Mucosa of descending colon (tissue), 3 donors: ENCODE results near the gene CPED1. TPM values are rescaled to one million over a fixed set of nuclear protein-coding genes. Genes with fewer than 3 reads are reported as not detected.

Experiments
- ATAC-seq: fragments of 200-7000 bp; cut with Tn5 transposase; one replicate; pipeline ENCODE4 v1.9.1; 2020; ENCODE audit warnings: mild to moderate bottlenecking, moderate library complexity
- DNase-seq, 3 donors: peaks; one replicate each; pipeline ENCODE4 v3.0.0-alpha.2; 2020
- H3K36me3 ChIP-seq: fragments of 200-600 bp; one replicate; pipeline ENCODE4 v1.8.0; 2021; ENCODE audit warnings: low read depth, mild to moderate bottlenecking
- H3K4me1 ChIP-seq: fragments of 200-600 bp; one replicate; pipeline ENCODE4 v1.8.0; 2021; ENCODE audit warnings: low read depth, mild to moderate bottlenecking
- H3K4me3 ChIP-seq: fragments of 200-600 bp; one replicate; pipeline ENCODE4 v1.8.0; 2021; ENCODE audit warnings: mild to moderate bottlenecking
- H3K9me3 ChIP-seq: fragments of 200-600 bp; one replicate; pipeline ENCODE4 v1.8.0; 2021; ENCODE audit warnings: mild to moderate bottlenecking
- CTCF ChIP-seq: fragments of 200-600 bp; IDR thresholded peaks from one replicate; pipeline ENCODE4 v1.8.0; 2022; ENCODE audit warnings: antibody characterized with exemption, mild to moderate bottlenecking
- intact Hi-C, 2 donors: fragments of 100-400 bp; cut with DNase I in 1 of 2; cut with micrococcal nuclease in 1 of 2; formaldehyde crosslinking; loops; one replicate each; pipeline versions ENCODE4 v1.11.0 to v1.11.1; 2022; cut with DNase I, micrococcal nuclease
- total RNA-seq, 3 donors: library from RNA; stranded (reverse); fragmentation: NEBNext Ultra II Directional in 2 of 3; extraction: Animal tissue kit (Norgen Biotek cat#: 25700) in 2 of 3; gene quantifications; one replicate each; pipeline versions ENCODE4 v1.2.1 to v1.2.4, GENCODE V29; 2021 to 2023
- donor health status: DM: no; HTN: no; CAD: no; lungs with moderate emphysema.
- donor health status: DM: no; HTN: no; CAD: no.
- donor health status: DM: no; HTN: yes; CAD: no.

CPED1 gene
- total RNA-seq, 3 donors from 2014 or later: 6.5 to 67.7 (median 8.8) TPM

GRCh38 chr7:121262969-121263368 is 274.5 kb downstream of the CPED1 start:
- Histone ChIP-seq H3K4me1 (no peaks in the 10 kb centered on the region), H3K9me3 (no peaks in the 10 kb centered on the region), H3K36me3 (no peaks in the 10 kb centered on the region), H3K4me3 (no peak overlapping the region)
- intact Hi-C loops: no loop called here
- ATAC-seq (no peak), DNase-seq (no peak)
- no peak for TF ChIP-seq CTCF

GRCh38 chr7:121266307-121266894 is 277.9 kb downstream of the CPED1 start:
- intact Hi-C loops: no loop called here
- no peaks in the 10 kb centered on the region for H3K36me3 ChIP-seq
- DNase-seq (no peak), ATAC-seq (no peak)
- no peaks in the 10 kb centered on the region for H3K9me3 ChIP-seq
- TF ChIP-seq CTCF: no peak
- H3K4me1 ChIP-seq: peaks cover 2% of the 10 kb centered on the region
- H3K4me3 ChIP-seq: no peak overlapping the region

- no peak for TF ChIP-seq CTCF
- Histone ChIP-seq H3K4me1 (peaks cover 5% of the 10 kb centered on the region), H3K9me3 (no peaks in the 10 kb centered on the region), H3K36me3 (no peaks in the 10 kb centered on the region), H3K4me3 (no peak overlapping the region)
- ATAC-seq: no peak
- DNase-seq: no peak
- intact Hi-C loops: no loop called here
These were observed 279.1 kb downstream of the CPED1 start for GRCh38 chr7:121267612-121268011.

GRCh38 chr7:121269798-121270197 is 281.3 kb downstream of the CPED1 start:
- Histone ChIP-seq H3K4me1 (peaks cover 5% of the 10 kb centered on the region), H3K4me3 (no peak overlapping the region), H3K36me3 (no peaks in the 10 kb centered on the region), H3K9me3 (no peaks in the 10 kb centered on the region)
- intact Hi-C loops: no loop called here
- no peak for TF ChIP-seq CTCF
- DNase-seq: no peak
- ATAC-seq: no peak

- H3K4me1 ChIP-seq: peaks cover 5% of the 10 kb centered on the region
- H3K4me3 ChIP-seq: no peak overlapping the region
- peak; percentile 86 for ATAC-seq
- no peaks in the 10 kb centered on the region for H3K36me3 ChIP-seq
- no peak for DNase-seq
- TF ChIP-seq CTCF: no peak
- intact Hi-C loops: no loop called here
- H3K9me3 ChIP-seq: no peaks in the 10 kb centered on the region
These were observed 282.6 kb downstream of the CPED1 start for GRCh38 chr7:121271098-121271497.

- intact Hi-C loops: no loop called here
- DNase-seq: no peak
- H3K4me3 ChIP-seq: no peak overlapping the region
- ATAC-seq: peak; percentile 22
- H3K4me1 ChIP-seq: peaks cover 5% of the 10 kb centered on the region
- no peak for TF ChIP-seq CTCF
- H3K36me3 ChIP-seq: no peaks in the 10 kb centered on the region
- H3K9me3 ChIP-seq: no peaks in the 10 kb centered on the region
These were observed 283.4 kb downstream of the CPED1 start for GRCh38 chr7:121271916-121272315.
